Effector CD8-positive, alpha-beta T cell (primary cell): ENCODE results near the gene PNCK.
A peak's percentile ranks its signal among the peaks of the same experiment; 100 is the strongest.
"Not testable (repeated sequence)": the region's sequence is repeated elsewhere in the genome, so short reads cannot be mapped to it uniquely, and the experiment has no call there.

Source experiments
- DNase-seq: peaks from one replicate; lab custom pipeline; 2025; lab: John Stamatoyannopoulos, UW

The PNCK gene

GRCh38 chrX:153699210-153699783 is 25.7 kb upstream of the PNCK start:
- DNase-seq = not testable (repeated sequence)

GRCh38 chrX:153697924-153698865 is 24.6 kb upstream of the PNCK start:
- no peak for DNase-seq

- DNase-seq = not testable (repeated sequence)
Observed at GRCh38 chrX:153696986-153697722, 23.5 kb upstream of the PNCK start.

- DNase-seq = not testable (repeated sequence)
Observed at GRCh38 chrX:153696538-153696937, 22.9 kb upstream of the PNCK start.

GRCh38 chrX:153696100-153696499 is 22.5 kb upstream of the PNCK start:
- DNase-seq = no peak

GRCh38 chrX:153694687-153695270 is 21.2 kb upstream of the PNCK start:
- no peak for DNase-seq

- DNase-seq = not testable (repeated sequence)
Observed at GRCh38 chrX:153694256-153694655, 20.6 kb upstream of the PNCK start.

- no peak for DNase-seq
Observed at GRCh38 chrX:153693216-153694086, 19.8 kb upstream of the PNCK start.

- no peak for DNase-seq
Observed at GRCh38 chrX:153692611-153693156, 19.1 kb upstream of the PNCK start.

- DNase-seq = no peak
Observed at GRCh38 chrX:153692003-153692402, 18.4 kb upstream of the PNCK start.

GRCh38 chrX:153691032-153691827 is 17.6 kb upstream of the PNCK start:
- not testable (repeated sequence) for DNase-seq

- no peak for DNase-seq
Observed at GRCh38 chrX:153690466-153690865, 16.9 kb upstream of the PNCK start.

GRCh38 chrX:153689654-153690465 is 16.2 kb upstream of the PNCK start:
- DNase-seq = no peak

- no peak for DNase-seq
Observed at GRCh38 chrX:153688911-153689590, 15.4 kb upstream of the PNCK start.

GRCh38 chrX:153688506-153688905 is 14.9 kb upstream of the PNCK start:
- DNase-seq = no peak

- DNase-seq = no peak
Observed at GRCh38 chrX:153688071-153688470, 14.5 kb upstream of the PNCK start.

GRCh38 chrX:153687121-153688039 is 13.8 kb upstream of the PNCK start, which contains the start of gene SLC6A8:
TSS of gene SLC6A8 (plus strand) at chrX:153687926. CDS start at chrX:153688575, 649 bp downstream.
- peak; percentile 9 for DNase-seq
